DOHH2 (cell line): ENCODE measurements around the gene ABCA2.

ENCODE experiments used
- H3F3A ChIP-seq: fragments of 200-600 bp; sonication (generic), shearing (Covaris generic); 2 replicates; pipeline ENCODE4 v1.6.0; 2016; ENCODE audit warnings: antibody characterized with exemption, mild to moderate bottlenecking; ENCODE audit not compliant: control insufficient read depth, insufficient read depth
- H3K27ac ChIP-seq: fragments of 200-600 bp; sonication (generic); 2 replicates; pipeline ENCODE4 v1.5.1; 2014; ENCODE audit warnings: low read depth, mild to moderate bottlenecking, low read length, moderate library complexity
- H3K27me3 ChIP-seq: fragments of 200-600 bp; sonication (generic); 2 replicates; pipeline ENCODE4 v1.6.1; 2014; ENCODE audit warnings: mild to moderate bottlenecking, low read length, mixed read lengths; ENCODE audit not compliant: control insufficient read depth
- H3K36me3 ChIP-seq: fragments of 200-600 bp; sonication (generic); 2 replicates; pipeline ENCODE4 v1.6.1; 2014; ENCODE audit warnings: mild to moderate bottlenecking, low read length, moderate library complexity, mixed read lengths; ENCODE audit not compliant: control insufficient read depth
- H3K4me1 ChIP-seq: fragments of 200-600 bp; sonication (generic); 2 replicates; pipeline ENCODE4 v1.6.1; 2014; ENCODE audit warnings: mild to moderate bottlenecking, low read length, mixed read lengths; ENCODE audit not compliant: control insufficient read depth
- H3K4me2 ChIP-seq: fragments of 200-600 bp; sonication (generic); 2 replicates; pipeline ENCODE4 v1.6.0; 2014; ENCODE audit warnings: mild to moderate bottlenecking, low read length, moderate library complexity
- H3K4me3 ChIP-seq: fragments of 200-600 bp; sonication (generic); 2 replicates; pipeline ENCODE4 v1.5.1; 2014; ENCODE audit warnings: mild to moderate bottlenecking, low read length, mixed read lengths
- H3K79me2 ChIP-seq: fragments of 200-600 bp; sonication (generic); 2 replicates; pipeline ENCODE4 v1.6.1; 2014; ENCODE audit warnings: mild to moderate bottlenecking, low read length, mixed read lengths; ENCODE audit not compliant: control insufficient read depth
- H3K9me2 ChIP-seq: fragments of 200-600 bp; sonication (generic); replicated peaks from 2 replicates; pipeline ENCODE4 v1.6.1; 2014; ENCODE audit warnings: mild to moderate bottlenecking, low read length, mixed read lengths; ENCODE audit not compliant: control insufficient read depth
- H3K9me3 ChIP-seq: fragments of 200-600 bp; sonication (generic); 2 replicates; pipeline ENCODE4 v1.6.1; 2014; ENCODE audit warnings: antibody characterized with exemption, low read length, mixed read lengths; ENCODE audit not compliant: control insufficient read depth, insufficient read depth
- H4K20me1 ChIP-seq: fragments of 200-600 bp; sonication (generic); 2 replicates; pipeline ENCODE4 v1.6.0; 2014; ENCODE audit warnings: low read depth, mild to moderate bottlenecking, antibody characterized with exemption, low read length, moderate library complexity; ENCODE audit not compliant: control insufficient read depth, insufficient read depth
- CTCF ChIP-seq: fragments of 200-600 bp; sonication (generic); IDR thresholded peaks from one replicate; pipeline ENCODE4 v1.5.1; 2014; ENCODE audit warnings: antibody characterized with exemption, mild to moderate bottlenecking, low read depth, low read length; ENCODE audit not compliant: poor library complexity, severe bottlenecking
- EZH2phosphoT487 ChIP-seq: fragments of 200-600 bp; sonication (generic); IDR thresholded peaks from 2 replicates; pipeline ENCODE4 v1.6.1; 2017; ENCODE audit warnings: borderline replicate concordance, mild to moderate bottlenecking, antibody characterized with exemption, low read length, moderate library complexity, mixed read lengths

Gene ABCA2

DNA sequence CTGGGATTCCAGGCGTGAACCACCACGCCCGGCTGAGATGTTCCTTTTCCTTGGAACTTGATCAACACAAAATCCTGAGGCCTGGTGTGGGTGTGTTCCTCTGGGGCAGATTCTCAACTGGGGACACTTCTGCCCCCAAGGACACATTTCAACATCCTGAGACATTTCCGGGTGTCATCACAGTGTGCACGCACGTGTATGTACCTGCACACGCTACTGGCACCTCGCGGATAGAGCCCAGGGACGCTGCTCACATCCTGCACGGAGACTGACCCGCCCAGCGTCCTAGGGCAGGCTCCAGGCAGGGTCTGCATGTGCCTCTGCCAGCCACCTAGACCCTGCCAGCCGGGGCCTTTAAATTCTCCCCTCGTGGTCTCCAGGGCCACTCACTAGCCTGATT lies 34.3 kb upstream of the ABCA2 start:
- H3K9me2 ChIP-seq: no peaks in the 10 kb centered on the region
- peaks cover 6% of the 10 kb centered on the region for H3K4me1 ChIP-seq
- peaks cover 10% of the 10 kb centered on the region for H3F3A ChIP-seq
- no peak overlapping the region for H3K4me2 ChIP-seq
- no peak for TF ChIP-seq CTCF
- no peak for TF ChIP-seq EZH2phosphoT487
- H4K20me1 ChIP-seq: peaks cover 5% of the 10 kb centered on the region
- H3K79me2 ChIP-seq: peaks cover 16% of the 10 kb centered on the region
- H3K27ac ChIP-seq: no peak overlapping the region
- no peaks in the 10 kb centered on the region for H3K9me3 ChIP-seq
- no peak overlapping the region for H3K4me3 ChIP-seq
- no peaks in the 10 kb centered on the region; the same call in 1 of the 2 replicates for H3K27me3 ChIP-seq
- peaks cover 31% of the 10 kb centered on the region for H3K36me3 ChIP-seq

- Histone ChIP-seq H3K9me3 (no peaks in the 10 kb centered on the region), H4K20me1 (no peaks in the 10 kb centered on the region), H3K79me2 (no peaks in the 10 kb centered on the region), H3K9me2 (no peaks in the 10 kb centered on the region), H3K27me3 (peaks cover 13% of the 10 kb centered on the region), H3K4me1 (peaks cover 4% of the 10 kb centered on the region; the same call in 1 of the 2 replicates), H3K36me3 (peaks cover 4% of the 10 kb centered on the region), H3K4me3 (no peak overlapping the region), H3K4me2 (no peak overlapping the region), H3K27ac (no peak overlapping the region), H3F3A (peaks cover 10% of the 10 kb centered on the region)
- TF ChIP-seq CTCF: no peak
- TF ChIP-seq EZH2phosphoT487: no peak
Observed at GRCh38 chr9:137058521-137059234, 30.6 kb upstream of the ABCA2 start.

DNA sequence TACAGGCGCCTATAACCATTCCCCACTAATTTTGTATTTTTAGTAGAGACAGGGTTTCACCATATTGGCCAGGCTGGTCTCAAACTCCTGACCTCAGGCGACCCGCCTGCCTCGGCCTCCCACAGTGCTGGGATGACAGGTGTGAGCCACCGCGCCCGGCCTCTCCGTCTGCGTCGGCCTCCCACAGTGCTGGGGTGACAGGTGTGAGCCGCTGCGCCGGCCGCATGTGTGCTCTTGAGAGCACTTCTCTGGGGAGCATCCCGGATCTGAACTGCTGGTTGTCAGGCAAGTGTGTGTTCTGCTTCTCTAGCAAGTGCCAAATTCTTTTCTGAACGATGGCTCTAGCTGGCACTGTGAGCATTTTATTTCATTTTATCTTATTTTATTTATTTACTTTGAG lies 29.5 kb upstream of the ABCA2 start:
- Histone ChIP-seq H3K9me2 (no peaks in the 10 kb centered on the region), H3K27ac (no peak overlapping the region), H3K4me2 (no peak overlapping the region)

More for the DNA sequence above, 29.5 kb upstream of the ABCA2 start:
- H4K20me1 ChIP-seq: no peaks in the 10 kb centered on the region
- peaks cover 23% of the 10 kb centered on the region for H3K27me3 ChIP-seq
- H3K36me3 ChIP-seq: no peaks in the 10 kb centered on the region
- no peaks in the 10 kb centered on the region for H3K9me3 ChIP-seq
- no peak for TF ChIP-seq CTCF
- no peak for TF ChIP-seq EZH2phosphoT487
- H3K4me3 ChIP-seq: no peak overlapping the region
- H3K79me2 ChIP-seq: no peaks in the 10 kb centered on the region
- H3F3A ChIP-seq: peaks cover 10% of the 10 kb centered on the region
- peaks cover 6% of the 10 kb centered on the region; the same call in 1 of the 2 replicates for H3K4me1 ChIP-seq
